Measurements from ENCODE around the gene SH3TC1. TPM values are rescaled to one million over a fixed set of nuclear protein-coding genes. Genes with fewer than 3 reads are reported as not detected.

SH3TC1 gene
- total and polyA plus RNA-seq, 4 donors: 6.5 to 34.6 (median 25.8) TPM

GRCh38 chr4:8207314-8207713 is 8.2 kb downstream of the SH3TC1 start (continued):
- TF ChIP-seq MAX (IDR thresholded peaks at IDR 0.05) (no peak), ATF3 (IDR thresholded peaks at IDR 0.05) (no peak)

- no peak overlapping the region for H3K27ac ChIP-seq (ENCODE audit: low read depth in 1 of 2, low read length in 2 of 2)
- H3K9ac ChIP-seq (ENCODE audit: low read depth in 1 of 2, low read length in 2 of 2): no peak overlapping the region
- H3K4me3 ChIP-seq (ENCODE audit: low read depth in 1 of 3, low read length in 3 of 3): no peak overlapping the region
- WGBS: 97% methylated on average over 12 of the region's 12 CpGs
- no peak for DNase-seq (ENCODE audit: low spot score)
- H3K4me1 ChIP-seq (ENCODE audit: control insufficient read depth in 4 of 4, insufficient read depth in 4 of 4, low read length in 3 of 4): peaks cover 0 to 7% (median 1%) of the 10 kb centered on the region in 4 donors
- TF ChIP-seq CTCF (IDR thresholded peaks at IDR 0.05; ENCODE audit: low read depth, low read length, missing input control) (no peak), RXRA (IDR thresholded peaks at IDR 0.05) (no peak), EGR1 (IDR thresholded peaks at IDR 0.05; ENCODE audit: low read depth in 2 of 2) (no peak), HNF4G (IDR thresholded peaks at IDR 0.05) (no peak), ZBTB33 (IDR thresholded peaks at IDR 0.05) (no peak), REST (IDR thresholded peaks at IDR 0.05) (no peak), GABPA (IDR thresholded peaks at IDR 0.05 in 1 of 2, conservative IDR thresholded peaks at IDR 0.05 in 1 of 2) (no peak), TAF1 (conservative IDR thresholded peaks at IDR 0.05) (no peak), NR2F2 (IDR thresholded peaks at IDR 0.05) (no peak), FOXA1 (IDR thresholded peaks at IDR 0.05) (no peak)
- H3K36me3 ChIP-seq (ENCODE audit: control insufficient read depth in 4 of 4, insufficient read depth in 3 of 4, low read depth in 1 of 4, low read length in 3 of 4): peaks cover 4 to 32% (median 13%) of the 10 kb centered on the region in 4 donors
- no peaks in the 10 kb centered on the region for H3K27me3 ChIP-seq (ENCODE audit: control insufficient read depth in 4 of 4, insufficient read depth in 4 of 4, low read length in 3 of 4)
- H3K9me3 ChIP-seq (ENCODE audit: control insufficient read depth in 4 of 4, low read length in 3 of 4): no peaks in the 10 kb centered on the region
These were observed 9.5 kb downstream of the SH3TC1 start for GRCh38 chr4:8208565-8208964.
